ENCODE measurements around the gene TMOD1. TPM values are rescaled to one million over a fixed set of nuclear protein-coding genes. Genes with fewer than 3 reads are reported as not detected.

Gene TMOD1
- total and polyA plus RNA-seq, 3 donors from 2014 or later = 3.9 to 7.8 (median 3.9) TPM

- H3K27me3 ChIP-seq = no peaks in the 10 kb centered on the region
- no peak for DNase-seq
- no peak overlapping the region for H3K4me3 ChIP-seq
- intact Hi-C loops (cut with DNase I; ENCODE audit: low total_unique reads) = loop anchor here (10.0 kb wide), 1 partner anchor 50 kb away; no protein-coding TSS in a partner anchor
- 68 to 79% methylated on average over 8 of the region's 8 CpGs for WGBS, 2 donors
- no peak overlapping the region for H3K27ac ChIP-seq
- peaks cover 9% of the 10 kb centered on the region for H3K4me1 ChIP-seq
- no peaks in the 10 kb centered on the region for H3K36me3 ChIP-seq (ENCODE audit: low read depth, missing control alignments)
- H3K9me3 ChIP-seq = no peaks in the 10 kb centered on the region
- TF ChIP-seq POLR2A (IDR thresholded peaks at IDR 0.05) = no peak
- TF ChIP-seq, protein P1, sequence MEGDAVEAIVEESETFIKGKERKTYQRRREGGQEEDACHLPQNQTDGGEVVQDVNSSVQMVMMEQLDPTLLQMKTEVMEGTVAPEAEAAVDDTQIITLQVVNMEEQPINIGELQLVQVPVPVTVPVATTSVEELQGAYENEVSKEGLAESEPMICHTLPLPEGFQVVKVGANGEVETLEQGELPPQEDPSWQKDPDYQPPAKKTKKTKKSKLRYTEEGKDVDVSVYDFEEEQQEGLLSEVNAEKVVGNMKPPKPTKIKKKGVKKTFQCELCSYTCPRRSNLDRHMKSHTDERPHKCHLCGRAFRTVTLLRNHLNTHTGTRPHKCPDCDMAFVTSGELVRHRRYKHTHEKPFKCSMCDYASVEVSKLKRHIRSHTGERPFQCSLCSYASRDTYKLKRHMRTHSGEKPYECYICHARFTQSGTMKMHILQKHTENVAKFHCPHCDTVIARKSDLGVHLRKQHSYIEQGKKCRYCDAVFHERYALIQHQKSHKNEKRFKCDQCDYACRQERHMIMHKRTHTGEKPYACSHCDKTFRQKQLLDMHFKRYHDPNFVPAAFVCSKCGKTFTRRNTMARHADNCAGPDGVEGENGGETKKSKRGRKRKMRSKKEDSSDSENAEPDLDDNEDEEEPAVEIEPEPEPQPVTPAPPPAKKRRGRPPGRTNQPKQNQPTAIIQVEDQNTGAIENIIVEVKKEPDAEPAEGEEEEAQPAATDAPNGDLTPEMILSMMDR (IDR thresholded peaks at IDR 0.05) = no peak
These were observed 3.1 kb downstream of the TMOD1 start for GRCh38 chr9:97504381-97505216.

DNA sequence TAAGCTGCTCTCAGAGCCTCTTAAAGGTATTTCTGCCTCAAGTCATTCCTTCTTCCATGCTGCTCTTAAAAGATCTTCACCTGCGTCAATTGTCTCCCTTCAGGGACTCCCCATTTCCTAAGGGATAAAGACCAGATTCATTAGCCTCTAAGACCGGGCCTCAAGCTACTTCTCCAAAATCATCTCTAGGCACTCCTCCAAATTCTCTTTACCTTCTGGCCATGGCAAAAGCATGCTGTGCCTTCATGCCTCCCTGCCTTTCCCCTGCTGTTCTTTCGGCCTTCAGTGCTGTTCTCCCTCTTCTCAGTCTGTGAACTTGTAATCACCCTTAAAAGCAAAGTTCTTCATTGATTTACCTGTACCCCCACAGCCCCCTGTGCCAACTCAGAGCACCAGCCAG lies 4.4 kb downstream of the TMOD1 start:
- no peak overlapping the region for H3K27ac ChIP-seq

GRCh38 chr9:97506306-97506705 lies 4.8 kb downstream of the TMOD1 start:
- H3K9me3 ChIP-seq = no peaks in the 10 kb centered on the region
- H3K36me3 ChIP-seq (ENCODE audit: low read depth, missing control alignments) = no peaks in the 10 kb centered on the region
- intact Hi-C loops (cut with DNase I; ENCODE audit: low total_unique reads) = loop anchor here (10.0 kb wide), 1 partner anchor 48 kb away; no protein-coding TSS in a partner anchor
- DNase-seq = no peak
- H3K27me3 ChIP-seq = no peaks in the 10 kb centered on the region
- H3K4me3 ChIP-seq = no peak overlapping the region
- H3K27ac ChIP-seq = no peak overlapping the region
- H3K4me1 ChIP-seq = peaks cover 9% of the 10 kb centered on the region
- 86 to 91% methylated on average over 4 of the region's 4 CpGs for WGBS, 2 donors
- TF ChIP-seq, protein P1 (IDR thresholded peaks at IDR 0.05) = no peak
- TF ChIP-seq POLR2A (IDR thresholded peaks at IDR 0.05) = no peak

More for the DNA sequence above, 4.4 kb downstream of the TMOD1 start:
- Histone ChIP-seq H3K4me3 (no peak overlapping the region), H3K4me1 (peaks cover 9% of the 10 kb centered on the region), H3K9me3 (no peaks in the 10 kb centered on the region), H3K36me3 (ENCODE audit: low read depth, missing control alignments) (no peaks in the 10 kb centered on the region), H3K27me3 (no peaks in the 10 kb centered on the region)
- intact Hi-C loops (cut with DNase I; ENCODE audit: low total_unique reads) = loop anchor here (10.0 kb wide), 1 partner anchor 49 kb away; no protein-coding TSS in a partner anchor
- no peak for DNase-seq
- WGBS, 2 donors = 93 to 96% methylated on average over 3 of the region's 3 CpGs
- TF ChIP-seq POLR2A (IDR thresholded peaks at IDR 0.05) = no peak
- TF ChIP-seq, protein P1 (IDR thresholded peaks at IDR 0.05) = no peak

- H3K36me3 ChIP-seq (ENCODE audit: low read depth, missing control alignments) = no peaks in the 10 kb centered on the region
- H3K4me1 ChIP-seq = peaks cover 9% of the 10 kb centered on the region
- intact Hi-C loops (cut with DNase I; ENCODE audit: low total_unique reads) = loop anchor here (10.0 kb wide), 1 partner anchor 48 kb away; no protein-coding TSS in a partner anchor
- no peak overlapping the region for H3K4me3 ChIP-seq
- no peak overlapping the region for H3K27ac ChIP-seq
- no peaks in the 10 kb centered on the region for H3K27me3 ChIP-seq
- 86 to 92% methylated on average over 1 of the region's 1 CpG for WGBS, 2 donors
- no peak for DNase-seq
- no peaks in the 10 kb centered on the region for H3K9me3 ChIP-seq
- TF ChIP-seq, protein P1 (IDR thresholded peaks at IDR 0.05) = no peak
- no peak for TF ChIP-seq POLR2A (IDR thresholded peaks at IDR 0.05)
These were observed 5.3 kb downstream of the TMOD1 start for GRCh38 chr9:97506787-97507186.

All from testis (tissue), 3 donors.